Motor neuron (in vitro differentiated cells): ENCODE measurements around the gene LTBR. TPM values are rescaled to one million over a fixed set of nuclear protein-coding genes. Genes with fewer than 3 reads are reported as not detected.

Source experiments
- ATAC-seq, 8 experiments: fragments of 200-7000 bp; cut with Tn5 transposase; replicated peaks in 6 of 8; 2 replicates each; pipeline ENCODE4 v1.8.0; 2021; ENCODE audit warnings: mild to moderate bottlenecking in 8 of 8, moderate library complexity in 8 of 8
- H3K27ac ChIP-seq, 2 donors: fragments of 250-450 bp; sonication (Bioruptor Pico); 2 replicates each; pipeline ENCODE4 v1.9.0; 2021; ENCODE audit warnings: antibody characterized with exemption in 2 of 2, mild to moderate bottlenecking in 2 of 2, moderate library complexity in 1 of 2
- H3K4me1 ChIP-seq, 2 donors: fragments of 250-450 bp; sonication (Bioruptor Pico); replicated peaks in 1 of 2; 2 replicates each; pipeline ENCODE4 v1.6.1; 2021; ENCODE audit warnings: antibody characterized with exemption in 2 of 2, mild to moderate bottlenecking in 2 of 2, moderate library complexity in 1 of 2
- H3K4me3 ChIP-seq, 5 donors: fragments of 250-450 bp; sonication (Bioruptor Pico); 2 replicates each; pipeline ENCODE4 v1.9.0; 2021; ENCODE audit warnings: antibody characterized with exemption in 5 of 5, mild to moderate bottlenecking in 5 of 5, moderate library complexity in 4 of 5
- WGBS, 10 experiments: fragments of 450-650 bp; shearing (Covaris generic); methylation state at CpG; one replicate each; pipeline ENCODE4 v1.0.0; 2022; 5-methylcytosine and 5-hydroxymethylcytosine counted together
- in situ Hi-C, 9 experiments: fragments of 400-800 bp; cut with MboI; loops; one replicate each; pipeline ENCODE4 v1.15.0; 2021; ENCODE audit warnings: low sequenced_read_pairs in 9 of 9, low pct_unique_long_range_greater_than_20kb in 2 of 9; ENCODE audit not compliant: unreplicated experiment in 9 of 9
- total RNA-seq, 8 experiments: library from RNA; unstranded; fragments of 300-600 nt; gene quantifications; 2 replicates each; pipeline versions ENCODE4 v1.2.3 to v1.2.4, GENCODE V29; 2022

The LTBR gene
- total RNA-seq, 8 experiments from 2014 or later = 0.11 to 115 (median 1.6) TPM

- peaks cover 0 to 3% of the 10 kb centered on the region in 2 donors for H3K4me1 ChIP-seq
- 83 to 100% (median 93%) methylated on average over 1 to 2 of the region's 11 CpGs; no CpG with 5 or more reads in 7 of the 10 experiments for WGBS, 10 experiments
- in situ Hi-C loops = no loop called here
- H3K27ac ChIP-seq = no peak overlapping the region
- no peak overlapping the region for H3K4me3 ChIP-seq
- no peak for ATAC-seq
These were observed 2.1 kb downstream of the LTBR start for GRCh38 chr12:6386038-6386437.

- H3K4me3 ChIP-seq = no peak overlapping the region
- in situ Hi-C loops = no loop called here
- peaks cover 0 to 3% of the 10 kb centered on the region in 2 donors for H3K4me1 ChIP-seq
- no peak overlapping the region for H3K27ac ChIP-seq
- WGBS, 10 experiments = 0 to 80% (median 21%) methylated on average over 1 of the region's 1 CpG; no CpG with 5 or more reads in 2 of the 10 experiments
- ATAC-seq = no peak
These were observed 2.5 kb downstream of the LTBR start for GRCh38 chr12:6386491-6386890.

DNA sequence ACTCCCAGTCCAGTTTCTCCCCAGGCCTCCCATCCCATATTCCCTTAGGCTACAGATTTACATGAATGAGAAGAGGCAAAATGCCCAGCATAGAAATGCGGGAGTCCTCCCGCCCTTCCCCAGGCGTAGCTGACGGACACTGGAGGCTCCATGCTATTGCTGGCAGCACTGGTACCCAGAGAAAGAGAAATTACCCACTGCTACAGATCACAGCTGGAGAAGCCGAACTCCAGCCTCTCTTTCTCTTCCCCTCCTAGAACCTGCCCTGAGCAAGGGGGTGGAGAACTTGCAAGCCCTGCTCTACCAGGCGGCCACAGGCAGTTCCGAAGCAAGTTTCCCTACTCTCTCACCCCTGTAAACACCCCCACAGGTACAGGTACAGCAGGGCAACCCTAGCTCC is 3.6 kb downstream of the LTBR start:
- 0 to 70% (median 53%) methylated on average over 2 to 5 of the region's 7 CpGs; no CpG with 5 or more reads in 7 of the 10 experiments for whole genome bisulfite sequencing, 10 experiments
- Histone ChIP-seq H3K27ac (no peak overlapping the region), H3K4me3 (no peak overlapping the region), H3K4me1 (peaks cover 0 to 3% of the 10 kb centered on the region in 2 donors)
- in situ Hi-C loops = no loop called here
- no peak for ATAC-seq

GRCh38 chr12:6390084-6390799 is 6.3 kb downstream of the LTBR start:
- H3K4me1 ChIP-seq = no peaks in the 10 kb centered on the region
- in situ Hi-C loops = no loop called here
- ATAC-seq = peak in 1 of 8 experiments; percentile 0
- no peak overlapping the region for H3K27ac ChIP-seq
- WGBS, 10 experiments = 40 to 100% (median 82%) methylated on average over 1 to 8 of the region's 15 CpGs; no CpG with 5 or more reads in 2 of the 10 experiments
- no peak overlapping the region for H3K4me3 ChIP-seq

- Histone ChIP-seq H3K27ac (no peak overlapping the region), H3K4me1 (no peaks in the 10 kb centered on the region), H3K4me3 (no peak overlapping the region)
- in situ Hi-C loops = no loop called here
- 80 to 100% (median 92%) methylated on average over 1 to 6 of the region's 17 CpGs; no CpG with 5 or more reads in 5 of the 10 experiments for WGBS, 10 experiments
- ATAC-seq = peak in 1 of 8 experiments; percentile 0
These were observed 7.1 kb downstream of the LTBR start for GRCh38 chr12:6391013-6391412.

GRCh38 chr12:6392504-6392903 is 8.5 kb downstream of the LTBR start:
- in situ Hi-C loops = no loop called here
- Histone ChIP-seq H3K27ac (no peak overlapping the region), H3K4me3 (no peak overlapping the region), H3K4me1 (no peaks in the 10 kb centered on the region)
- WGBS, 10 experiments = 30 to 71% (median 47%) methylated on average over 1 to 6 of the region's 6 CpGs; no CpG with 5 or more reads in 2 of the 10 experiments
- no peak for ATAC-seq

- Histone ChIP-seq H3K4me3 (no peak overlapping the region), H3K4me1 (no peaks in the 10 kb centered on the region), H3K27ac (no peak overlapping the region)
- 78 to 94% (median 85%) methylated on average over 1 to 6 of the region's 7 CpGs; no CpG with 5 or more reads in 4 of the 10 experiments for WGBS, 10 experiments
- in situ Hi-C loops = no loop called here
- no peak for ATAC-seq
These were observed 9.1 kb downstream of the LTBR start for GRCh38 chr12:6393109-6393508.

DNA sequence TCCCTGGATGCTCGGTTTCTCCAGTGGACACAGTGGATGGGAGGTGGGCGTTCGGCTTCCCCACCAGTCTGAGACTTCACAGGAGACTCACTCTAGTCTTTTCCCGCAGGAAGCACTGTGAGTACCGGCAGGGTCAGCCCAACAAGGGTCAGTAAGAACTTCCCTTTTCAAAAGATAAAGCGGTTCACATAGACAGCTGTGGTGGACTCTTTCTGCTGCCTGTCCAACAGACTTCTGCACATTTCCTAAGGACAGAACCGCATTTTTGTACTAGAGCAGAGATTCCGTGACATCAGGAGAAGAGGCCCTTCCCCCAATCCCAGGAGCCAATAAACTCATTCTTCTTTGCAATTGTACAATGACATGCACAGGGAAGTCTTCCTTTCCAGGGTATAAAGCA is 10.4 kb downstream of the LTBR start:
- no peak overlapping the region for H3K27ac ChIP-seq
- no peaks in the 10 kb centered on the region for H3K4me1 ChIP-seq
- ATAC-seq = peak in 1 of 8 experiments; percentile 9
- in situ Hi-C loops = no loop called here
- 81 to 100% (median 93%) methylated on average over 1 to 8 of the region's 8 CpGs; no CpG with 5 or more reads in 3 of the 10 experiments for WGBS, 10 experiments
- no peak overlapping the region for H3K4me3 ChIP-seq

- no peak overlapping the region for H3K4me3 ChIP-seq
- H3K27ac ChIP-seq = no peak overlapping the region
- in situ Hi-C loops = no loop called here
- 29 to 83% (median 40%) methylated on average over 1 to 2 of the region's 2 CpGs; no CpG with 5 or more reads in 3 of the 10 experiments for WGBS, 10 experiments
- H3K4me1 ChIP-seq = no peaks in the 10 kb centered on the region
- ATAC-seq = peak in 3 of 8 experiments; percentile 15 to 40 (median 28)
These were observed 12.1 kb downstream of the LTBR start for GRCh38 chr12:6396031-6396430.

- 76 to 100% (median 90%) methylated on average over 1 to 7 of the region's 7 CpGs for WGBS, 10 experiments
- no peak overlapping the region for H3K4me3 ChIP-seq
- in situ Hi-C loops = no loop called here
- H3K27ac ChIP-seq = no peak overlapping the region
- ATAC-seq = no peak
- no peaks in the 10 kb centered on the region for H3K4me1 ChIP-seq
These were observed 16.1 kb downstream of the LTBR start for GRCh38 chr12:6399884-6400644.

DNA sequence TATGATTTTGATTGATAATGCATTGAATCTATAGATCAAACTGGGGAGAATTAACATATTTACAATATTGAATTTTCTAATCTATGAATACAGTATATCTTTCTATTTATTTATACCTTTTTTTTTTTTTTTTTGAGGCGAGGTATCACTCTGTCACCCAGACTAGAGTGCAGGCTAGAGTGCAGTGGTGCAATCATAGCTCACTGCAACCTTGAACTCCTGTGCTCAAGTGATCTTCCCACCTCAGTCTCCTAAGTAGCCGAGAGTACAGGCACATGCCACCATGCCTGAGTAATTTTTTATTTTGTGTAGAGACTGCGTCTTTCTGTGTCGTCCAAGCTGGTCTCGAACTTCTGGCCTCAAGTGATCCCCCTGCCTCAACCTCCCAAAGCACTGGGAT is 20.4 kb downstream of the LTBR start:
- H3K4me1 ChIP-seq = no peaks in the 10 kb centered on the region
- no peak for ATAC-seq
- in situ Hi-C loops = no loop called here
- H3K27ac ChIP-seq = no peak overlapping the region
- H3K4me3 ChIP-seq = no peak overlapping the region
- WGBS, 10 experiments = 25 to 99% (median 86%) methylated on average over 1 to 5 of the region's 5 CpGs; no CpG with 5 or more reads in 1 of the 10 experiments

DNA sequence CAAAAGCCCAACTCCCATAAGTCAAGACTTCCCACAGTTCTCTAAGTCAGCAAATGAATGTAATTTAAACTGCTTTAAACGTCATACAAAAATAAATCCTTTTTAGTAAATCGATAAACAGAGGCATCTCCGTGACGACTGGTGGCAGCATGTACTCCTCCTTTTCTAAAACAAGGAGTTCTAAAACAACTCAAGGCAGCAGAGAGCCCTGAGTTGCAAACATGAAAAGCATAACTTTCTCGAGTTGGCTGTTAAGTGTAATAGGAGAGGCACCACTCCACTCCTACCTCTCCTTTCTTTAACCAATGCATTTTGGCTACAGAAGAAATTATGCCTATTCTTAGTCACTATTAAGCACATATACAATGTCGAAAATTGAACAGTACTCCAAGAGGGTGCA is 22.0 kb downstream of the LTBR start:
- Histone ChIP-seq H3K4me3 (no peak overlapping the region), H3K27ac (no peak overlapping the region), H3K4me1 (no peaks in the 10 kb centered on the region)
- in situ Hi-C loops = no loop called here
- no peak for ATAC-seq
- 58 to 93% (median 80%) methylated on average over 2 to 6 of the region's 6 CpGs for WGBS, 10 experiments

DNA sequence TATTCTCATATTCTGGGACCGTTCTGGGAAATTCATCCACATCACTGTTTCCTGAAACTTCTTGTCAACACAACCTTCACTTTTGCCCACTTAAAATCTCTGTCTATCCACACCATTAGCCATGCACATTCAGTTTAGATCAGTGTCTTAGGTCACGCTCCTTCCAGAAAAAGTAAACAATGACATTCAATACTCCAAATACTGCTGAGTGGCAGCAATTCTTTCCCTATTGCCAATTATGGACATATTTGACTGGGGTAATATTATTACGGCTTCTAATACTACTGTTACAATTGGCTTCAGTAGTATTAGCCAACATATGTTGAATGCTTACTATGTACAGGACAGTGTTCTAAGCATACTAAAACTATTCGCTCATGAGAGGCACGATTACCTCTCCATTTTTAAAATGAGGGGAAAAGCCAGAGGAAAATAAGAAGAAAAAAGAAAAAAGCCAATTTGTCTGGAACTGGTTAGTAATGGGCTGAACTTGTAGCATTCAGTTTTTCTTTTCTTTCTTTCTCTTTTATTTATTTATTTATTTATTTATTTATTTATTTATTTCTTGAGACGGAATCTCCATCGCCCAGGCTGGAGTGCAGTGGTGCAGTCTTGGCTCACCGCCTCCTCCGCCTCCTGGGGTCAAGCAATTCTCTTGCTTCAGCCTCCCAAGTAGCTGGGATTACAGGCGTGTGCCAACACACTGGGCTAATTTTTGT is 23.4 kb downstream of the LTBR start:
- H3K4me3 ChIP-seq = no peak overlapping the region
- in situ Hi-C loops = no loop called here
- no peak for ATAC-seq
- no peaks in the 10 kb centered on the region for H3K4me1 ChIP-seq
- 81 to 100% (median 96%) methylated on average over 2 to 9 of the region's 10 CpGs for WGBS, 10 experiments
- no peak overlapping the region for H3K27ac ChIP-seq
